ENCODE measurements around the gene PRR9. TPM values are rescaled to one million over a fixed set of nuclear protein-coding genes. Genes with fewer than 3 reads are reported as not detected.
A peak's percentile ranks its signal among the peaks of the same experiment; 100 is the strongest.
"Not testable (repeated sequence)": the region's sequence is repeated elsewhere in the genome, so short reads cannot be mapped to it uniquely, and the experiment has no call there.

PRR9 gene
- total RNA-seq, 2 donors from 2014 or later = not detected

DNA sequence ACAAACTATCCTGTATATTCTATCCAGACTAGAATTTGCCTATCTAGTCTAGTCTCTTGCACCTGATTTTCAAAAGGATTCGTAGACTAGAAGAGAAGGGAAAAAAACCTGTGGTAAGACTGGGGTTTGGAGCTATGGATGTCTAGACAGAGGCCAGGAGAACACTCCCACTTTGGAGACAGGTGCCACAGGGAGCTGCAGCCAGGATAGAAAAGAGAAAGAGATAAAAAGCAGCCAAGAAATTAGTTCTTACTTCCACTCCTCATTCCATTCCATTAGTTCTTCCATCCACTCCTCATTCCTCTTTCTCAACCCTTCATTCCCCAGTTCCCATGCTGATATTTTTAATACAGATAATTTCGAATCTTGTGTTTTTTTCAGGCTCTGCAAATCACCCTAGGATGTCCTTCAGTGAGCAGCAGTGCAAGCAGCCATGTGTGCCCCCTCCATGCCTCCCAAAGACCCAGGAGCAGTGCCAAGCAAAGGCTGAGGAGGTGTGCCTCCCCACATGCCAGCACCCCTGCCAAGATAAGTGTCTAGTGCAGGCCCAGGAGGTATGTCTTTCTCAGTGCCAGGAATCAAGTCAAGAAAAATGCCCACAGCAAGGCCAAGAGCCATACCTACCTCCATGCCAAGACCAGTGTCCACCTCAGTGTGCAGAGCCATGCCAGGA, 496 bp downstream of the PRR9 start:
- H3K27ac Mint-ChIP-seq = no peak overlapping the region
- no peak for ATAC-seq (replicated peaks)
- no peak overlapping the region for H3K4me3 Mint-ChIP-seq

DNA sequence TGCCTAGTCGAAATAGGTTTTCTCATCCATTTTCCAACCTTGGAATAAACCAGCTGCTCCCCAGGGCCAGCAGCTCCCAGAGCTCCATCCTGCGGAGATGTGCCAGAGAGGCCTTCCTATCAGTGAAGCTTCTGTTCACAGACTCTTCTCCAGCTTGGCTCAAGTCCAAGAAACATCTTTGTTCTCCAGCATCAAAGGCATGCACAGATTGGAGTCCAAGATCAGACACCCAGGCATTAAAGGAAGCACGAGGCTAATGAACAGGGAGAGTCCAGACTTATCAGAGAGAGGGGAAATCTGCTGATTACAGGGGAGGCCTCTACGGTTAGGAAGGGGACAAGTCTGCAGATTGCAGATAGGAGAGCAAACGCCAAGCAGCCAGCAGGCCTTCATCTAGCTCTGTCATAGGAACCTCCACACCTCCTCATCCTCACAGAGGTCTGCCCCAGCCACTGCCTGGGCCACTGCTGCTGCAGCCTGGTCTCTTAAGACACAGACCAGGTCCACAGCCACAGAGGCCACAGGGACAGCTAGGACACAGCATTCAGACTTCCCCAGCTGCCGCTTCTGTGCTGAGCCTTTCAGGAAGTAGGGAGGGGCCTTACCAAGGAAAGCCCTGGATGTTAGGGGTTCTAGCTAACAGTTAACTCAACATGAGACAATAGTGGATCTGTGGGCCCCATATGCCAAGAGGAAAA, 3.4 kb downstream of the PRR9 start:
- ATAC-seq (replicated peaks) = no peak
- Mint-ChIP-seq H3K9me3 (no peaks in the 10 kb centered on the region), H3K4me3 (no peak overlapping the region), H3K4me1 (no peaks in the 10 kb centered on the region), H3K27me3 (peaks cover 10% of the 10 kb centered on the region), H3K27ac (no peak overlapping the region), H3K36me3 (ENCODE audit: low read depth) (no peaks in the 10 kb centered on the region)

More for the DNA sequence above, 496 bp downstream of the PRR9 start:
- H3K27me3 Mint-ChIP-seq = peaks cover 6% of the 10 kb centered on the region
- H3K36me3 Mint-ChIP-seq (ENCODE audit: low read depth) = no peaks in the 10 kb centered on the region
- H3K4me1 Mint-ChIP-seq = no peaks in the 10 kb centered on the region
- no peaks in the 10 kb centered on the region for H3K9me3 Mint-ChIP-seq

DNA sequence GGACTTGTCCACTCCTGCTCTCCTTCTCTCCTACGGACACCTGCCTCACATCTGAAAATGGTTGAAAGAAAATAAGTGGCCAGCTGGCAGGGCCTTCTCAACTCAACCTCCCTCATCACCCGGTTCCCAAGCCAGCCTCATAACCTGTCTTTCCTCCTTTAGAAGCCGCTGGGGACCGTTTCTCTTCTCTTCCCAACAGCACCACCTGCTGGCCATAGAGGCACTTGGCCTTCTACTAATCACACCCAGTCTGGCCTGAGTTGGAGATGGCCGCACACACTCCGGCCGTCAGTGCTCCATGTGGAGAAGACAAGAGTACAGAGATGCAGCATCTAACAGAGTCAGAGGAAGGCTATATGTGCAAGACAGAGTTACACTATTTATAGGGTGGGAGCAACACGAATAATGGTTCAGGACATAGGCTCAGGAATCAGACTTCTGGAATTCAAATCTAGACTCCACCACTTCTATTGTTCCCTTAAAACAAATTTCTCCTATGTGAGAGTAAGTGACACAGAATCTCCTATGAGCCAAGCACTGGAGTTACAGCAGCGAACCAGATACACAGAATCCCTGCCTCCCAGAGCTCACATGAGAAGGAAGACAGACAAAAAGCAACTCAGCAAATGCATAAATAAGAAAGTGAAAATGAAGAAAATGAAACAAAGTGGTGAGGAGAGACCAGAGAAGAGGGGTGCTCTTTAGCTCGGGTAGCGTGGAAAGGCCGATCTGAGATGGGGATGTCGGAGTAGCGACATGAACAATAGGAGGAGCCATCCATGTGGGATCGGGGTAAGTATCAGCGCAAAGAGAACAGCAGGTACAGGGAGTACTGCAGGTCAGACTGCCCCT, 5.9 kb downstream of the PRR9 start:
- H3K4me3 Mint-ChIP-seq; H3K36me3 Mint-ChIP-seq (ENCODE audit: low read depth); H3K4me1 Mint-ChIP-seq; H3K9me3 Mint-ChIP-seq; H3K27ac Mint-ChIP-seq: not testable (repeated sequence)
- ATAC-seq (replicated peaks) = peak; percentile 72
- H3K27me3 Mint-ChIP-seq = peaks cover 10% of the 10 kb centered on the region

DNA sequence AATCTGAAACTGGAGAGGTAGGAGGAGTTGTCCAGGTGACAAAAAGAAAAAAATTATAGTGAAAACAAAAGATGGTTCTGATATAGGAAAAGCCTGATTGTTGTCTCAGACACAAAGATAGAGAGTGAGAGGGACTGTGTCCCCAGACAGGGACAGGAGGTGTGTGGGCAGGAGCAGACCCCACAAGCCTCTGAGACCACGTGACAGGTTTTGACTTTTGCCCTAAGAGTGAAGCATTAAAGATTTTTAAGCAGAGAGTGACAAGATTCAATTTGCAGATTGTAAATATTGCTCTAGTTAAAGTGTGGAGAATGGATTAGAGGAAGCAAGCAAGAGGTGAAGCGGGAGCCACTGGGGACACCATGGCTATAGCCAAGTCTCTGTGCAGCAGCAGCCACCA, 10.4 kb downstream of the PRR9 start:
- peaks cover 21% of the 10 kb centered on the region for H3K27me3 Mint-ChIP-seq
- no peak for ATAC-seq (replicated peaks)

DNA sequence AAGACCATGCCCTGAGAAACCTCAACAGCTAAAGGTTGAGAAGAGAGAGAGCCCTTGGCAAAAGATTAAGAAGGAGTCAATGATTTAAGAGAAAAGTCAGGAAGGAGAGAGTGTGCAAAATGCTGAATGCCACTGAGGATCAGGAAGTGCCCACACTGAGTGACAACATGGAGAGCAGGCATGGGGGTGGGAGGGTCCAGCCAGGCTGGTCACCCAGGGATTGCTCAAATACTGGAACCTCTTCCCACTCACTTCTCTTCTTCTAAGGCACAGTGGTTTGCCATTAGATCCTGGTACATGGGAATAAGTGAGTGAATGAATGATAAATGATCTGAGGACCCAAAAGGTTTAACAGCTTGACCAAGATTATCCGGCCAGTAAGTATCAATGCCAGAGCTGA, 11.1 kb downstream of the PRR9 start:
- Mint-ChIP-seq H3K36me3 (ENCODE audit: low read depth) (no peaks in the 10 kb centered on the region), H3K9me3 (no peaks in the 10 kb centered on the region), H3K27ac (no peak overlapping the region), H3K4me3 (no peak overlapping the region), H3K4me1 (no peaks in the 10 kb centered on the region), H3K27me3 (peaks cover 17% of the 10 kb centered on the region)
- no peak for ATAC-seq (replicated peaks)

More for the DNA sequence above, 10.4 kb downstream of the PRR9 start:
- Mint-ChIP-seq H3K27ac (no peak overlapping the region), H3K36me3 (ENCODE audit: low read depth) (no peaks in the 10 kb centered on the region), H3K4me3 (no peak overlapping the region), H3K9me3 (no peaks in the 10 kb centered on the region), H3K4me1 (no peaks in the 10 kb centered on the region)

DNA sequence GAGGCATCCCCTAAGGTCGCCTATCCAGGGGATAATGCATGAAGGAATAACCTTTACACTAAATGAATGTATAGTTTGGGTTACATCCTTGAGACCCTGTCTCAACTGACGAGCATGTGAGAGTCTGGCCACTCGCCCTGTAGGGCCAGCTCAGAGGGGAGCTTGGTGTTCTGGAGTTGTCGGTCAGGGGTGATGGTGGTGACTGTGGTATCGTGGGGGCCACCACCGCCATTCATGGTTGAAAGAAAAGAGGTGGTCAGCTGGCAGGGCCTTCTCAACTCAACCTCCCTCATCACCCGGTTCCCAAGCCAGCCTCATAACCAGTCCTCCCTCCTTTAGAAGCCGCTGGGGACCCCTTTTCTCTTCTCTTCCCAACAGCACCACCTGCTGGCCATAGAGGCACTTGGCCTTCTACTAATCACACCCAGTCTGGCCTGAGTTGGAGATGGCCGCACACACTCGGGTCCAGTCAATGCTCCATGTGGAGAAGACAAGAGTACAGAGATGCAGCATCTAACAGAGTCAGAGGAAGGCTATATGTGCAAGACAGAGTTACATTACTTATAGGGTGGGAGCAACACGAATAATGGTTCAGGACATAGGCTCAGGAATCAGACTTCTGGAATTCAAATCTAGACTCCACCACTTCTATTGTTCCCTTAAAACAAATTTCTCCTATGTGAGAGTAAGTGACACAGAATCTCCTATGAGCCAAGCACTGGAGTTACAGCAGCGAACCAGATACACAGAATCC, 11.9 kb downstream of the PRR9 start:
- H3K4me1 Mint-ChIP-seq; H3K27ac Mint-ChIP-seq; ATAC-seq (replicated peaks); H3K9me3 Mint-ChIP-seq; H3K4me3 Mint-ChIP-seq; H3K36me3 Mint-ChIP-seq (ENCODE audit: low read depth): not testable (repeated sequence)
- peaks cover 14% of the 10 kb centered on the region for H3K27me3 Mint-ChIP-seq

DNA sequence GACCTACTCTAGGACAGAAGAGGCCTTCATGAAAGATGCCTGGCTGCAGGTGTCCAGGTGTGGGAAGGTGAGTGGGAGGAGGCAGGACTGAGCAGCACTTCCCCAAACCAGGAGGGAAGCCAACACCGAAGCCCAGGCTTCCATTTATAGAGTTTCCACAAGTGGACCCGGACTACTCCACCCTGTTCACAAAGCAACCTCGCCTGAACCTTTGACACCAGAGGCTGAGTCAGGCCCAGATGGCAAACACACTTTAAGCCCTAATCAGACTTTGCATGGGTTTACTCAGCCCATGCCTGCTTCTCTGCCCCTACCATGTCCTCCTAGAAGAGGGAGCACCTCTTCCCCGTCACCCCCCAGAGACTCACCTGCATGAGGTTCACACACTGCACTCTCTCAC, 14.0 kb downstream of the PRR9 start:
- H3K27ac Mint-ChIP-seq = no peak overlapping the region
- no peaks in the 10 kb centered on the region for H3K36me3 Mint-ChIP-seq (ENCODE audit: low read depth)
- peaks cover 23% of the 10 kb centered on the region for H3K27me3 Mint-ChIP-seq
- ATAC-seq (replicated peaks) = no peak
- H3K4me1 Mint-ChIP-seq = no peaks in the 10 kb centered on the region
- no peaks in the 10 kb centered on the region for H3K9me3 Mint-ChIP-seq
- H3K4me3 Mint-ChIP-seq = no peak overlapping the region

DNA sequence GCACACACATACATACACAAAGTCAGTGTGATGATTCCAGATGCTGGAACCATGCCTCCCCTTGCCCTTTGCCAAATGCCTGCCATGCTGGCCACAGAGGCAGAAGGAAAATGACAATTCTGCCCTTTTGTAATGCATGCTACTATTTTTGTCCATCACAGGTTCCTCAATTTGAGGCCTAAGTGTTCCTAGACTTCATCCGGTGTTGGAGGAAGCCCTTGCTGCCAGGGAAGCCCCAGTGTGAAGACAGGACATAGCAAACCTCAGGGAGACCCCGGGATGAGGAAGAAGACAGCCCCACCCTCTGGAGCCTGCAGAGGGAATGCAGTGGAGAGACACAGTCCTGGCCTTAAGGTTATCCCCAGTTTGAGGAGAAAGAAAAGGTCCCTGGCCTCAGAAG, 14.4 kb downstream of the PRR9 start:
- no peak overlapping the region for H3K4me3 Mint-ChIP-seq
- ATAC-seq (replicated peaks) = no peak
- H3K9me3 Mint-ChIP-seq = no peaks in the 10 kb centered on the region

DNA sequence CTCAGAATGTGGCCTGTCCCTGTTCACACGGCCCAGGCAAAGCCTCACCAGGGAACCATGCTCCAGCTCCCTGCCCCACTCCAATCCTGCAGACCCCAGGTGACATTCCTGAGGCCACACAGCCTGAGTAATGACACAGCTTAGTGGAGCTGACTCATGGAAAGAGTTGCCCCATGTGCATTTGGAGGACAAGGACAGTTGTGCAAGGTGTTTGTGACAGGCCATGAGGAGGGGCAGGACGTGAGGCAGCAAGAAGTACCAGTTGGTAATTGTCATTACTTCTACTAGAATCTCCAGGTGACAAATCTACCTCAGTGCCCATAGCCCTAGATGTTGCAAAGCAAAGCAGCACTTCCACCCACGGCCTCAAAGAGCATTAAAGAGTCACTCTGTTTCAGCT, 15.2 kb downstream of the PRR9 start:
- no peak for ATAC-seq (replicated peaks)
- peaks cover 24% of the 10 kb centered on the region for H3K27me3 Mint-ChIP-seq
- H3K27ac Mint-ChIP-seq = no peak overlapping the region
- no peaks in the 10 kb centered on the region for H3K4me1 Mint-ChIP-seq
- H3K9me3 Mint-ChIP-seq = no peaks in the 10 kb centered on the region
- no peaks in the 10 kb centered on the region for H3K36me3 Mint-ChIP-seq (ENCODE audit: low read depth)
- H3K4me3 Mint-ChIP-seq = no peak overlapping the region

More for the DNA sequence above, 14.4 kb downstream of the PRR9 start:
- Mint-ChIP-seq H3K36me3 (ENCODE audit: low read depth) (no peaks in the 10 kb centered on the region), H3K27ac (no peak overlapping the region), H3K27me3 (peaks cover 23% of the 10 kb centered on the region), H3K4me1 (no peaks in the 10 kb centered on the region)

DNA sequence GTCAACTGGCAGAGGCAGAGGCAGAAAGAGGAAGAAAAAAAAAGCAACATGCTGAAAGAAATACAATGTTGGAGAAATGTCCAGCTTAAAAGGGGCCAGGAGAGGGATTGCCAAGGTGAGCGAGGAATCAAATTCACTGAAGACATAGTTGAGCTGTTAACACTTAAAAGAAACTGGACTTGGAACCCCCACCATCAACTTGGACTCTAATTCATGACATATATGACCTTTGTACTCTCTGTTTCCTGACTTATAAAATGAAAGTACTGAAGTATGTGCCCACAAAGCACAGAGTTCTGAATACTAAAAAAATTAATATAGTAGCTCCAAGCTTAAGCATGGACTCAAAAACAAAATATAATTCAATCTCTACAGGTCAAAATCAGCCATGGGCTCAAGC, 16.1 kb downstream of the PRR9 start:
- H3K27ac Mint-ChIP-seq = no peak overlapping the region
- H3K4me3 Mint-ChIP-seq = no peak overlapping the region
- no peaks in the 10 kb centered on the region for H3K4me1 Mint-ChIP-seq
- no peaks in the 10 kb centered on the region for H3K36me3 Mint-ChIP-seq (ENCODE audit: low read depth)
- H3K9me3 Mint-ChIP-seq = no peaks in the 10 kb centered on the region
- H3K27me3 Mint-ChIP-seq = peaks cover 28% of the 10 kb centered on the region
- ATAC-seq (replicated peaks) = no peak

DNA sequence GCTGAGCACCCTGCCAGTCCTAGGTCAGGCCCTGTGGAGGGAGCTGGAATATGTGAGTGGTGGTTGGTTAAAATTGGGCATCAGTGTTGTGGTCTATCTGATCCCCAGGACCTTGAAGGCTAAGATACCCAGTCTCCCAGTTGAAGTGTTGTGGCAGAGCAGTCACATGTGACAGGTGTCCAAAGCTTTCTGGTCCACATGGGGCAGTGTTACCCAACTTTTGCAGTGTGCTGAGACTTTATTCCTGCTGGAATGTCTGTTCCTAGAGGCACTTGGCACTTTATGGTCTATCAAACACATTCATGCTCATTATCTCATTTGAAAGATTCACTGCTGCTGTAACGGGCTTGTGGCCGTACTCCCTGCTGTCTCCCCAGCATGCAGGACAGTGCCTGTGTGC, 21.1 kb downstream of the PRR9 start:
- no peak for ATAC-seq (replicated peaks)
- no peak overlapping the region for H3K27ac Mint-ChIP-seq
- no peaks in the 10 kb centered on the region for H3K9me3 Mint-ChIP-seq
- no peak overlapping the region for H3K4me3 Mint-ChIP-seq
- peaks cover 21% of the 10 kb centered on the region for H3K27me3 Mint-ChIP-seq
- H3K4me1 Mint-ChIP-seq = no peaks in the 10 kb centered on the region
- no peaks in the 10 kb centered on the region for H3K36me3 Mint-ChIP-seq (ENCODE audit: low read depth)

DNA sequence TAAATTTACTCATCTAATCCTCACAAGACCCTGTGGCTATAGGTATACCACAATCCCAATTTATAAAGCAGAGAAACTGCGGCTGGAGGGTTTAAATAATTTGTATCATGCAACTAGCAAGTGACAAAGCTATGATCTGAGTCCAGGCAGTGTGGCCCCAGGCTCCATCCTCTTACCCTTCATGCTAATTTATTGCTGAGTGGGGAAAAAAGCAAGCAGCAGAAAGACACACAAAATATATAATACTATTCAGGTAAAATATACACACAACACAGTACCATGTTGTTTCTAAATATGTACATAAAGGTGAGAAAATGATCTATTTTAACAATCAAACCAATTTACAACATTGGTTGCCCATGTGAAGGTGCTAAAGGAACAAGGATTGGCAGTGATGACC, 24.8 kb downstream of the PRR9 start:
- no peak for ATAC-seq (replicated peaks)
- Mint-ChIP-seq H3K36me3 (ENCODE audit: low read depth) (no peaks in the 10 kb centered on the region), H3K4me3 (no peak overlapping the region), H3K4me1 (no peaks in the 10 kb centered on the region), H3K9me3 (peaks cover 5% of the 10 kb centered on the region), H3K27ac (no peak overlapping the region), H3K27me3 (peaks cover 26% of the 10 kb centered on the region)

DNA sequence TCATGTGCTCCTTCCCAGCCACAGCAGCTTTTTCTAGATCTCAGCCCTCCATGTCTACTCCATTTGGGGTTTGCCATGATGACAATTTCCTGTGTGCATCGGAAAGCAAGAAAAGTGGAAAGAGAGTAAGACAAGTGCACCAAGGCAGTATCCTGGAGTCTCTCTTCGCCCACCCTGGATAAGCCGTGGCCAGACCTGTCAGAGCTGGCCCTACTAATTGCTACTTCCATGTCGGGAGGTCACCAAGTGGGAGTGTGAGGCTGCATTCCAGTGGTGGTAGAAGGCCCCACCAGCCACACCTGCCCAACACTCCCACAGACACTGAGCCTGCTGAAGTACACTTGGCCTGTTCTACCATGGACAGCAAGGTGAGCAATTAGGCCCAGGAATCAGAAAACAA, 28.1 kb downstream of the PRR9 start:
- peaks cover 5% of the 10 kb centered on the region for H3K9me3 Mint-ChIP-seq
- H3K36me3 Mint-ChIP-seq (ENCODE audit: low read depth) = no peaks in the 10 kb centered on the region
- H3K4me1 Mint-ChIP-seq = no peaks in the 10 kb centered on the region
- peaks cover 29% of the 10 kb centered on the region for H3K27me3 Mint-ChIP-seq
- ATAC-seq (replicated peaks) = no peak
- H3K4me3 Mint-ChIP-seq = no peak overlapping the region
- no peak overlapping the region for H3K27ac Mint-ChIP-seq

DNA sequence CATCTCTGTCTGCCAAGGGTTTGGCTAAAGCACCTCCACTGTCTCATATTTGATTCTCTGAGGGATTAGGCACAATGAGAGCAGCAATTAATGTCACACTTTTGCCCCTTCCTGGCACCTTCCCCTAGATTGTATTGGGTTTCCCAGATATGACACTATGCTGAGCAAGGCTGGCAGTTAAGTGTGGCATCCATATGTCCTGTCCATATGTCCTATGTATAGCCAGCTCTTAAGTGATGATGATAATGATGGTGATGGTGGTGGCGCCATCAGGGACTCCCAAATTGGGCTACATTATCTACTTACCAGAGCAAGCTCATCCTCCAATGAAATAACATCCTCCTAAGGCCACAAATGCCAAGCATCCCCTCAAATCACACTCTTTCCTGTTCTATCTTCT, 28.6 kb downstream of the PRR9 start:
- H3K36me3 Mint-ChIP-seq (ENCODE audit: low read depth) = no peaks in the 10 kb centered on the region
- no peak overlapping the region for H3K4me3 Mint-ChIP-seq

More for the DNA sequence above, 28.6 kb downstream of the PRR9 start:
- Mint-ChIP-seq H3K27me3 (peaks cover 33% of the 10 kb centered on the region), H3K4me1 (no peaks in the 10 kb centered on the region), H3K9me3 (peaks cover 5% of the 10 kb centered on the region), H3K27ac (no peak overlapping the region)
- ATAC-seq (replicated peaks) = no peak

Data from activated T-helper 17 cell treated with anti-CD3 and anti-CD28 coated beads, Interleukin-2, amount 50 U/mL, for 72 hours (primary cell).